ENCODE data around the gene LYVE1.

- TF ChIP-seq EP300 (IDR thresholded peaks at IDR 0.05; ENCODE audit: borderline replicate concordance) (no peak), FOXM1 (IDR thresholded peaks at IDR 0.05; ENCODE audit: borderline replicate concordance, low read depth) (no peak), ZBTB7A (IDR thresholded peaks at IDR 0.05; ENCODE audit: low read depth) (no peak), TEAD4 (IDR thresholded peaks at IDR 0.05) (no peak), TCF12 (IDR thresholded peaks at IDR 0.05; ENCODE audit: low read depth) (no peak), YY1 (IDR thresholded peaks at IDR 0.05; ENCODE audit: low read depth) (no peak), REST (IDR thresholded peaks at IDR 0.05; ENCODE audit: low read depth) (no peak), CEBPB (IDR thresholded peaks at IDR 0.05) (no peak)
Measured at GRCh38 chr11:10584071-10584501, 15.6 kb upstream of the LYVE1 start.

Data from Ishikawa (cell line).